ENCODE measurements around the gene SPEF2.

- TF ChIP-seq POLR2AphosphoS5 (IDR thresholded peaks at IDR 0.05; ENCODE audit: insufficient read depth in 1 of 2, low read depth in 1 of 2): no peak
- no peak for TF ChIP-seq CTCF (IDR thresholded peaks at IDR 0.05)
Measured at GRCh38 chr5:35819026-35819425, 201.4 kb downstream of the SPEF2 start.

Measured in vagina (tissue), 2 donors.